Liver (tissue), 9 donors: ENCODE measurements around the gene OR6C1. TPM values are rescaled to one million over a fixed set of nuclear protein-coding genes. Genes with fewer than 3 reads are reported as not detected.

Experiments
- DNase-seq: peaks from one replicate; pipeline ENCODE4 v3.0.0-alpha.2; 2017; ENCODE audit warnings: low spot score
- H3K27ac ChIP-seq, 2 donors: one replicate each; pipeline ENCODE4 v1.7.0; 2013; ENCODE audit warnings: inconsistent platforms in 2 of 2, low read length in 2 of 2, control low read depth in 1 of 2, low read depth in 1 of 2, mild to moderate bottlenecking in 1 of 2
- H3K27me3 ChIP-seq, 4 donors: one replicate each; pipeline versions ENCODE4 v1.6.1 to v1.7.0; 2013; ENCODE audit warnings: low read length in 3 of 4, inconsistent platforms in 1 of 4, mild to moderate bottlenecking in 1 of 4, moderate library complexity in 1 of 4; ENCODE audit not compliant: control insufficient read depth in 4 of 4, insufficient read depth in 4 of 4
- H3K36me3 ChIP-seq, 4 donors: one replicate each; pipeline versions ENCODE4 v1.6.1 to v1.7.0; 2013; ENCODE audit warnings: low read length in 3 of 4, mild to moderate bottlenecking in 3 of 4, low read depth in 1 of 4, moderate library complexity in 1 of 4; ENCODE audit not compliant: control insufficient read depth in 4 of 4, insufficient read depth in 3 of 4
- H3K4me1 ChIP-seq, 4 donors: one replicate each; pipeline versions ENCODE4 v1.6.1 to v1.7.0; 2013; ENCODE audit warnings: low read length in 3 of 4, mild to moderate bottlenecking in 3 of 4, moderate library complexity in 1 of 4; ENCODE audit not compliant: control insufficient read depth in 4 of 4, insufficient read depth in 4 of 4
- H3K4me3 ChIP-seq, 3 donors: one replicate each; pipeline versions ENCODE4 v1.6.1 to v1.7.0; 2013; ENCODE audit warnings: low read length in 3 of 3, control low read depth in 1 of 3, low read depth in 1 of 3, mild to moderate bottlenecking in 1 of 3
- H3K9ac ChIP-seq, 2 donors: one replicate each; pipeline ENCODE4 v1.7.0; 2013; ENCODE audit warnings: low read length in 2 of 2, mild to moderate bottlenecking in 2 of 2, moderate library complexity in 2 of 2, control low read depth in 1 of 2, low read depth in 1 of 2
- H3K9me3 ChIP-seq, 4 donors: one replicate each; pipeline versions ENCODE4 v1.6.1 to v1.7.0; 2013; ENCODE audit warnings: low read length in 3 of 4; ENCODE audit not compliant: control insufficient read depth in 4 of 4
- ATF3 ChIP-seq: IDR thresholded peaks from 2 replicates; pipeline ENCODE4 v1.6.1; 2016; ENCODE audit warnings: antibody characterized with exemption
- EGR1 ChIP-seq, 2 donors: IDR thresholded peaks; 2 replicates each; pipeline ENCODE4 v1.6.1; 2016 to 2018; ENCODE audit warnings: antibody characterized with exemption in 2 of 2, low read depth in 2 of 2
- FOXA1 ChIP-seq: IDR thresholded peaks from 2 replicates; pipeline ENCODE4 v1.6.1; 2016; ENCODE audit warnings: antibody characterized with exemption
- FOXA2 ChIP-seq: IDR thresholded peaks from 2 replicates; pipeline ENCODE4 v1.6.1; 2016; ENCODE audit warnings: antibody characterized with exemption
- GABPA ChIP-seq, 2 donors: IDR thresholded peaks in 1 of 2; conservative IDR thresholded peaks in 1 of 2; 2 replicates each; pipeline ENCODE4 v1.6.1; 2016; ENCODE audit warnings: antibody characterized with exemption in 2 of 2, mild to moderate bottlenecking in 1 of 2, moderate library complexity in 1 of 2
- HNF4A ChIP-seq, 2 donors: conservative IDR thresholded peaks; 2 replicates each; pipeline ENCODE4 v1.6.1; 2016; ENCODE audit warnings: antibody characterized with exemption in 2 of 2, mild to moderate bottlenecking in 2 of 2
- HNF4G ChIP-seq: IDR thresholded peaks from 2 replicates; pipeline ENCODE4 v1.6.1; 2016; ENCODE audit warnings: antibody characterized with exemption
- JUND ChIP-seq, 2 donors: IDR thresholded peaks; 2 replicates each; pipeline ENCODE4 v1.6.1; 2016; ENCODE audit warnings: antibody characterized with exemption in 2 of 2
- NR2F2 ChIP-seq: IDR thresholded peaks from 2 replicates; pipeline ENCODE4 v1.6.1; 2016; ENCODE audit warnings: antibody characterized with exemption
- RAD21 ChIP-seq, 2 donors: IDR thresholded peaks; 2 replicates each; pipeline ENCODE4 v1.6.1; 2016; ENCODE audit warnings: antibody characterized with exemption in 2 of 2, mild to moderate bottlenecking in 2 of 2
- REST ChIP-seq: IDR thresholded peaks from 2 replicates; pipeline ENCODE4 v1.6.1; 2016; ENCODE audit warnings: antibody characterized with exemption, mild to moderate bottlenecking
- RXRA ChIP-seq, 2 donors: IDR thresholded peaks; 2 replicates each; pipeline ENCODE4 v1.6.1; 2017 to 2018; ENCODE audit warnings: antibody characterized with exemption in 2 of 2, mild to moderate bottlenecking in 1 of 2
- SP1 ChIP-seq: IDR thresholded peaks from 2 replicates; pipeline ENCODE4 v1.6.1; 2018; ENCODE audit warnings: antibody characterized with exemption, mild to moderate bottlenecking
- TAF1 ChIP-seq: conservative IDR thresholded peaks from 2 replicates; pipeline ENCODE4 v1.6.1; 2016; ENCODE audit warnings: antibody characterized with exemption, mild to moderate bottlenecking
- YY1 ChIP-seq: IDR thresholded peaks from 2 replicates; pipeline ENCODE4 v1.6.1; 2016; ENCODE audit warnings: antibody characterized with exemption, mild to moderate bottlenecking
- ZBTB33 ChIP-seq: IDR thresholded peaks from 2 replicates; pipeline ENCODE4 v1.6.1; 2016; ENCODE audit warnings: antibody characterized with exemption
- WGBS: extraction: QIAGEN DNeasy Blood & Tissue Kit; methylation state at CpG from one replicate; pipeline ENCODE4 v1.1.7; 2013; 5-methylcytosine and 5-hydroxymethylcytosine counted together
- polyA plus RNA-seq, 2 donors: library from polyadenylated mRNA; stranded (reverse) in 1 of 2; unstranded in 1 of 2; fragments of 200-250 nt in 1 of 2; fragments of >200 nt in 1 of 2; fragmentation: Nextera tagmentation in 1 of 2; extraction: Ambion mirVana in 1 of 2; gene quantifications; one replicate each; pipeline versions ENCODE4 v1.2.1 to v1.2.3, GENCODE V29; 2013 to 2015
- total RNA-seq, 2 donors: library from RNA; depleted of rRNA; stranded (reverse); fragments of >200 nt; gene quantifications; one replicate each; pipeline ENCODE4 v1.2.3, GENCODE V29; 2014
- TF ChIP-seq, protein P1 (sequence below): IDR thresholded peaks from 2 replicates; pipeline ENCODE4 v1.6.1; 2016; ENCODE audit warnings: antibody characterized with exemption
- TF ChIP-seq, protein P2 (sequence below): fragments of 150-350 bp; IDR thresholded peaks from 2 replicates; pipeline ENCODE4 v1.5.1; 2017; ENCODE audit warnings: improper control_type of control experiment, low read depth, low read length; ENCODE audit not compliant: missing input control
- donor health status: healthy.
- donor health status: healthy.
- donor health status: healthy.
- donor health status: healthy.
- donor health status: healthy.

OR6C1 gene
- total RNA-seq, result not detected
- not detected for polyA plus RNA-seq

GRCh38 chr12:55314043-55314442 is at the start of gene OR6C1:
OR6C1 (plus strand) TSS chr12:55314343; CDS start chr12:55320600, 6,257 bp downstream.
- H3K27ac ChIP-seq, result no peak within 1 kb of the TSS
- no peak within 1 kb of the TSS for H3K4me3 ChIP-seq
- no peak within 1 kb of the TSS for H3K9ac ChIP-seq
- H3K9me3 ChIP-seq, result no peaks in the 10 kb centered on the region
- no peak for DNase-seq
- H3K4me1 ChIP-seq, result no peaks in the 10 kb centered on the region
- H3K27me3 ChIP-seq, result no peaks in the 10 kb centered on the region
- H3K36me3 ChIP-seq, result no peaks in the 10 kb centered on the region
- WGBS, result 88% methylated on average over 2 of the region's 2 CpGs
- TF ChIP-seq TAF1, result no peak
- TF ChIP-seq, protein P1, sequence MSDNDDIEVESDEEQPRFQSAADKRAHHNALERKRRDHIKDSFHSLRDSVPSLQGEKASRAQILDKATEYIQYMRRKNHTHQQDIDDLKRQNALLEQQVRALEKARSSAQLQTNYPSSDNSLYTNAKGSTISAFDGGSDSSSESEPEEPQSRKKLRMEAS, result no peak
- TF ChIP-seq, protein P2, sequence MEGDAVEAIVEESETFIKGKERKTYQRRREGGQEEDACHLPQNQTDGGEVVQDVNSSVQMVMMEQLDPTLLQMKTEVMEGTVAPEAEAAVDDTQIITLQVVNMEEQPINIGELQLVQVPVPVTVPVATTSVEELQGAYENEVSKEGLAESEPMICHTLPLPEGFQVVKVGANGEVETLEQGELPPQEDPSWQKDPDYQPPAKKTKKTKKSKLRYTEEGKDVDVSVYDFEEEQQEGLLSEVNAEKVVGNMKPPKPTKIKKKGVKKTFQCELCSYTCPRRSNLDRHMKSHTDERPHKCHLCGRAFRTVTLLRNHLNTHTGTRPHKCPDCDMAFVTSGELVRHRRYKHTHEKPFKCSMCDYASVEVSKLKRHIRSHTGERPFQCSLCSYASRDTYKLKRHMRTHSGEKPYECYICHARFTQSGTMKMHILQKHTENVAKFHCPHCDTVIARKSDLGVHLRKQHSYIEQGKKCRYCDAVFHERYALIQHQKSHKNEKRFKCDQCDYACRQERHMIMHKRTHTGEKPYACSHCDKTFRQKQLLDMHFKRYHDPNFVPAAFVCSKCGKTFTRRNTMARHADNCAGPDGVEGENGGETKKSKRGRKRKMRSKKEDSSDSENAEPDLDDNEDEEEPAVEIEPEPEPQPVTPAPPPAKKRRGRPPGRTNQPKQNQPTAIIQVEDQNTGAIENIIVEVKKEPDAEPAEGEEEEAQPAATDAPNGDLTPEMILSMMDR, result no peak
- TF ChIP-seq HNF4G, result no peak
- TF ChIP-seq REST, result no peak
- no peak for TF ChIP-seq ZBTB33
- TF ChIP-seq SP1, result no peak
- TF ChIP-seq JUND (IDR thresholded peaks at IDR 0.05), result no peak
- no peak for TF ChIP-seq FOXA2
- TF ChIP-seq RXRA (IDR thresholded peaks at IDR 0.05), result no peak
- no peak for TF ChIP-seq NR2F2
- TF ChIP-seq FOXA1, result no peak
- TF ChIP-seq YY1, result no peak
- TF ChIP-seq EGR1 (IDR thresholded peaks at IDR 0.05; ENCODE audit: low read depth in 2 of 2), result no peak
- TF ChIP-seq GABPA (IDR thresholded peaks at IDR 0.05 in 1 of 2, conservative IDR thresholded peaks at IDR 0.05 in 1 of 2), result no peak
- no peak for TF ChIP-seq RAD21 (IDR thresholded peaks at IDR 0.05)
- TF ChIP-seq HNF4A (conservative IDR thresholded peaks at IDR 0.05), result no peak
- no peak for TF ChIP-seq ATF3
